Liver (tissue), 9 donors: Measurements from ENCODE around the gene PAPSS1. TPM values are rescaled to one million over a fixed set of nuclear protein-coding genes. Genes with fewer than 3 reads are reported as not detected.
A peak's percentile ranks its signal among the peaks of the same experiment; 100 is the strongest.

ENCODE experiments used
- DNase-seq: peaks from one replicate; pipeline ENCODE4 v3.0.0-alpha.2; 2017; ENCODE audit warnings: low spot score
- H3K27ac ChIP-seq, 2 donors: one replicate each; pipeline ENCODE4 v1.7.0; 2013; ENCODE audit warnings: inconsistent platforms in 2 of 2, low read length in 2 of 2, control low read depth in 1 of 2, low read depth in 1 of 2, mild to moderate bottlenecking in 1 of 2
- H3K27me3 ChIP-seq, 4 donors: one replicate each; pipeline versions ENCODE4 v1.6.1 to v1.7.0; 2013; ENCODE audit warnings: low read length in 3 of 4, inconsistent platforms in 1 of 4, mild to moderate bottlenecking in 1 of 4, moderate library complexity in 1 of 4; ENCODE audit not compliant: control insufficient read depth in 4 of 4, insufficient read depth in 4 of 4
- H3K36me3 ChIP-seq, 4 donors: one replicate each; pipeline versions ENCODE4 v1.6.1 to v1.7.0; 2013; ENCODE audit warnings: low read length in 3 of 4, mild to moderate bottlenecking in 3 of 4, low read depth in 1 of 4, moderate library complexity in 1 of 4; ENCODE audit not compliant: control insufficient read depth in 4 of 4, insufficient read depth in 3 of 4
- H3K4me1 ChIP-seq, 4 donors: one replicate each; pipeline versions ENCODE4 v1.6.1 to v1.7.0; 2013; ENCODE audit warnings: low read length in 3 of 4, mild to moderate bottlenecking in 3 of 4, moderate library complexity in 1 of 4; ENCODE audit not compliant: control insufficient read depth in 4 of 4, insufficient read depth in 4 of 4
- H3K4me3 ChIP-seq, 3 donors: one replicate each; pipeline versions ENCODE4 v1.6.1 to v1.7.0; 2013; ENCODE audit warnings: low read length in 3 of 3, control low read depth in 1 of 3, low read depth in 1 of 3, mild to moderate bottlenecking in 1 of 3
- H3K9ac ChIP-seq, 2 donors: one replicate each; pipeline ENCODE4 v1.7.0; 2013; ENCODE audit warnings: low read length in 2 of 2, mild to moderate bottlenecking in 2 of 2, moderate library complexity in 2 of 2, control low read depth in 1 of 2, low read depth in 1 of 2
- H3K9me3 ChIP-seq, 4 donors: one replicate each; pipeline versions ENCODE4 v1.6.1 to v1.7.0; 2013; ENCODE audit warnings: low read length in 3 of 4; ENCODE audit not compliant: control insufficient read depth in 4 of 4
- EGR1 ChIP-seq, 2 donors: IDR thresholded peaks; 2 replicates each; pipeline ENCODE4 v1.6.1; 2016 to 2018; ENCODE audit warnings: antibody characterized with exemption in 2 of 2, low read depth in 2 of 2
- FOXA1 ChIP-seq: IDR thresholded peaks from 2 replicates; pipeline ENCODE4 v1.6.1; 2016; ENCODE audit warnings: antibody characterized with exemption
- FOXA2 ChIP-seq: IDR thresholded peaks from 2 replicates; pipeline ENCODE4 v1.6.1; 2016; ENCODE audit warnings: antibody characterized with exemption
- GABPA ChIP-seq, 2 donors: IDR thresholded peaks in 1 of 2; conservative IDR thresholded peaks in 1 of 2; 2 replicates each; pipeline ENCODE4 v1.6.1; 2016; ENCODE audit warnings: antibody characterized with exemption in 2 of 2, mild to moderate bottlenecking in 1 of 2, moderate library complexity in 1 of 2
- HNF4A ChIP-seq, 2 donors: conservative IDR thresholded peaks; 2 replicates each; pipeline ENCODE4 v1.6.1; 2016; ENCODE audit warnings: antibody characterized with exemption in 2 of 2, mild to moderate bottlenecking in 2 of 2
- HNF4G ChIP-seq: IDR thresholded peaks from 2 replicates; pipeline ENCODE4 v1.6.1; 2016; ENCODE audit warnings: antibody characterized with exemption
- JUND ChIP-seq, 2 donors: IDR thresholded peaks; 2 replicates each; pipeline ENCODE4 v1.6.1; 2016; ENCODE audit warnings: antibody characterized with exemption in 2 of 2
- NR2F2 ChIP-seq: IDR thresholded peaks from 2 replicates; pipeline ENCODE4 v1.6.1; 2016; ENCODE audit warnings: antibody characterized with exemption
- RAD21 ChIP-seq, 2 donors: IDR thresholded peaks; 2 replicates each; pipeline ENCODE4 v1.6.1; 2016; ENCODE audit warnings: antibody characterized with exemption in 2 of 2, mild to moderate bottlenecking in 2 of 2
- RXRA ChIP-seq, 2 donors: IDR thresholded peaks; 2 replicates each; pipeline ENCODE4 v1.6.1; 2017 to 2018; ENCODE audit warnings: antibody characterized with exemption in 2 of 2, mild to moderate bottlenecking in 1 of 2
- SP1 ChIP-seq: IDR thresholded peaks from 2 replicates; pipeline ENCODE4 v1.6.1; 2018; ENCODE audit warnings: antibody characterized with exemption, mild to moderate bottlenecking
- TAF1 ChIP-seq: conservative IDR thresholded peaks from 2 replicates; pipeline ENCODE4 v1.6.1; 2016; ENCODE audit warnings: antibody characterized with exemption, mild to moderate bottlenecking
- YY1 ChIP-seq: IDR thresholded peaks from 2 replicates; pipeline ENCODE4 v1.6.1; 2016; ENCODE audit warnings: antibody characterized with exemption, mild to moderate bottlenecking
- WGBS: extraction: QIAGEN DNeasy Blood & Tissue Kit; methylation state at CpG from one replicate; pipeline ENCODE4 v1.1.7; 2013; 5-methylcytosine and 5-hydroxymethylcytosine counted together
- polyA plus RNA-seq, 2 donors: library from polyadenylated mRNA; stranded (reverse) in 1 of 2; unstranded in 1 of 2; fragments of 200-250 nt in 1 of 2; fragments of >200 nt in 1 of 2; fragmentation: Nextera tagmentation in 1 of 2; extraction: Ambion mirVana in 1 of 2; gene quantifications; one replicate each; pipeline versions ENCODE4 v1.2.1 to v1.2.3, GENCODE V29; 2013 to 2015
- total RNA-seq, 2 donors: library from RNA; depleted of rRNA; stranded (reverse); fragments of >200 nt; gene quantifications; one replicate each; pipeline ENCODE4 v1.2.3, GENCODE V29; 2014
- TF ChIP-seq, protein P1 (sequence below): IDR thresholded peaks from 2 replicates; pipeline ENCODE4 v1.6.1; 2016; ENCODE audit warnings: antibody characterized with exemption
- TF ChIP-seq, protein P2 (sequence below): IDR thresholded peaks from 2 replicates; pipeline ENCODE4 v1.6.1; 2016; ENCODE audit warnings: antibody characterized with exemption, mild to moderate bottlenecking
- TF ChIP-seq, protein P3 (sequence below): fragments of 150-350 bp; IDR thresholded peaks from 2 replicates; pipeline ENCODE4 v1.5.1; 2017; ENCODE audit warnings: improper control_type of control experiment, low read depth, low read length; ENCODE audit not compliant: missing input control
- TF ChIP-seq, protein P4 (sequence below): IDR thresholded peaks from 2 replicates; pipeline ENCODE4 v1.6.1; 2016; ENCODE audit warnings: antibody characterized with exemption
- TF ChIP-seq, protein P5 (sequence below): IDR thresholded peaks from 2 replicates; pipeline ENCODE4 v1.6.1; 2016; ENCODE audit warnings: antibody characterized with exemption
- donor health status: healthy.
- donor health status: healthy.
- donor health status: healthy.
- donor health status: healthy.
- donor health status: healthy.

The PAPSS1 gene
- 10 to 100 TPM in 1 of 2 donors, 1 to 10 TPM in 1; 5.9 to 17.8 TPM for total RNA-seq
- 1 to 10 TPM; 5.7 to 6.0 TPM for polyA plus RNA-seq

DNA sequence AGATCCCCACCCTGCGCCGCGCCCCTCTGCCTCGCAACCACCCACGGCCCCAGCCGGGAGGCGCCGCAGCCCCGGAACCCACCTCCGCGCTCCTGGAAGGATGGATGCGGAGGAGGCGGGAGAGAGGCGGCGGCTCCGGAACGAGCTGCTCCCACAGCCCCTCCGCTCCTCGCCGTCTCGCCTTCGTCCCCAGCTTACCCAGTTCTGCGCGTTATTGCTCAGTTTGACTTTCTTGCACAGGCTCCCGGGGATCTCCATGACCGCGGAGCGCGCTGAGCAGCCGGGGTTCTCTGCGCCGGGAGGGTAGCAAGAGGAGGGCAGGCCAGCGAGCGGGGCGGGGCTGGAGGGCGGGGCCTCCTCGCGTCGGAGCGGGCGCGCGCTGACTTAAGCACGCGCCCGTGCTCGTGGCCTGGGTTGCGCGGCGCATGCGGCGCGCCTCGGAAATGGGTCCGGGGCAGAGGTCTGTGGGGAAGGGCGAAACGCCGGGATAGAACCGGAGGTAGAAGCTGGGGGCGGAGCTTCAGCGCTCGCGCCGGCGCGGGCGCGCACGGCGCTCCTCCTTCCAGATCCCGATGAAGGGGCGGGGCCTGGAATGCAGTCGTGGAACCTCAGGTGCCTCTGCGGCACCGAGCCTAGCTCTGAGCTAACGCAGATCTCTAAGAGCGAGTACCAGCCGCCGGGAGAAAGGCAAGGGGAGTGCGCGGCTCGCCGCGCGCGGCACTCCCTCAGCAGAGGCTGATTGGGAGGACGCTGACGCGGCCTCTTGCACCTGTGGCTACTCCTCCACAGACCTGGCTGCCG, at the start of gene PAPSS1:
Gene PAPSS1 (minus strand): TSS at position 313 of the 801 bp plus-strand sequence. CDS start 55 bp downstream, at position 258.
- peak; percentile 89 for DNase-seq
- no peaks in the 10 kb centered on the region for H3K27me3 ChIP-seq
- H3K9me3 ChIP-seq: no peaks in the 10 kb centered on the region
- H3K36me3 ChIP-seq: no peaks in the 10 kb centered on the region
- peak within 1 kb of the TSS; percentile 78 to 98 (median 87) for H3K4me3 ChIP-seq
- TF ChIP-seq EGR1 (IDR thresholded peaks at IDR 0.05; ENCODE audit: low read depth in 2 of 2) (peak in 1 of 2 donors; percentile 31), GABPA (IDR thresholded peaks at IDR 0.05 in 1 of 2, conservative IDR thresholded peaks at IDR 0.05 in 1 of 2) (peak; percentile 57 to 86), HNF4A (conservative IDR thresholded peaks at IDR 0.05) (peak; percentile 54 to 60), RAD21 (IDR thresholded peaks at IDR 0.05) (no peak), HNF4G (no peak), YY1 (peak; percentile 66), NR2F2 (no peak), RXRA (IDR thresholded peaks at IDR 0.05) (peak in 1 of 2 donors; percentile 18), FOXA2 (no peak), JUND (IDR thresholded peaks at IDR 0.05) (no peak), FOXA1 (no peak), SP1 (peak; percentile 81), TAF1 (peak; percentile 87)
- TF ChIP-seq, protein P1, sequence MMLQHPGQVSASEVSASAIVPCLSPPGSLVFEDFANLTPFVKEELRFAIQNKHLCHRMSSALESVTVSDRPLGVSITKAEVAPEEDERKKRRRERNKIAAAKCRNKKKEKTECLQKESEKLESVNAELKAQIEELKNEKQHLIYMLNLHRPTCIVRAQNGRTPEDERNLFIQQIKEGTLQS: no peak
- TF ChIP-seq, protein P2, sequence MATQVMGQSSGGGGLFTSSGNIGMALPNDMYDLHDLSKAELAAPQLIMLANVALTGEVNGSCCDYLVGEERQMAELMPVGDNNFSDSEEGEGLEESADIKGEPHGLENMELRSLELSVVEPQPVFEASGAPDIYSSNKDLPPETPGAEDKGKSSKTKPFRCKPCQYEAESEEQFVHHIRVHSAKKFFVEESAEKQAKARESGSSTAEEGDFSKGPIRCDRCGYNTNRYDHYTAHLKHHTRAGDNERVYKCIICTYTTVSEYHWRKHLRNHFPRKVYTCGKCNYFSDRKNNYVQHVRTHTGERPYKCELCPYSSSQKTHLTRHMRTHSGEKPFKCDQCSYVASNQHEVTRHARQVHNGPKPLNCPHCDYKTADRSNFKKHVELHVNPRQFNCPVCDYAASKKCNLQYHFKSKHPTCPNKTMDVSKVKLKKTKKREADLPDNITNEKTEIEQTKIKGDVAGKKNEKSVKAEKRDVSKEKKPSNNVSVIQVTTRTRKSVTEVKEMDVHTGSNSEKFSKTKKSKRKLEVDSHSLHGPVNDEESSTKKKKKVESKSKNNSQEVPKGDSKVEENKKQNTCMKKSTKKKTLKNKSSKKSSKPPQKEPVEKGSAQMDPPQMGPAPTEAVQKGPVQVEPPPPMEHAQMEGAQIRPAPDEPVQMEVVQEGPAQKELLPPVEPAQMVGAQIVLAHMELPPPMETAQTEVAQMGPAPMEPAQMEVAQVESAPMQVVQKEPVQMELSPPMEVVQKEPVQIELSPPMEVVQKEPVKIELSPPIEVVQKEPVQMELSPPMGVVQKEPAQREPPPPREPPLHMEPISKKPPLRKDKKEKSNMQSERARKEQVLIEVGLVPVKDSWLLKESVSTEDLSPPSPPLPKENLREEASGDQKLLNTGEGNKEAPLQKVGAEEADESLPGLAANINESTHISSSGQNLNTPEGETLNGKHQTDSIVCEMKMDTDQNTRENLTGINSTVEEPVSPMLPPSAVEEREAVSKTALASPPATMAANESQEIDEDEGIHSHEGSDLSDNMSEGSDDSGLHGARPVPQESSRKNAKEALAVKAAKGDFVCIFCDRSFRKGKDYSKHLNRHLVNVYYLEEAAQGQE: peak; percentile 92
- TF ChIP-seq, protein P3, sequence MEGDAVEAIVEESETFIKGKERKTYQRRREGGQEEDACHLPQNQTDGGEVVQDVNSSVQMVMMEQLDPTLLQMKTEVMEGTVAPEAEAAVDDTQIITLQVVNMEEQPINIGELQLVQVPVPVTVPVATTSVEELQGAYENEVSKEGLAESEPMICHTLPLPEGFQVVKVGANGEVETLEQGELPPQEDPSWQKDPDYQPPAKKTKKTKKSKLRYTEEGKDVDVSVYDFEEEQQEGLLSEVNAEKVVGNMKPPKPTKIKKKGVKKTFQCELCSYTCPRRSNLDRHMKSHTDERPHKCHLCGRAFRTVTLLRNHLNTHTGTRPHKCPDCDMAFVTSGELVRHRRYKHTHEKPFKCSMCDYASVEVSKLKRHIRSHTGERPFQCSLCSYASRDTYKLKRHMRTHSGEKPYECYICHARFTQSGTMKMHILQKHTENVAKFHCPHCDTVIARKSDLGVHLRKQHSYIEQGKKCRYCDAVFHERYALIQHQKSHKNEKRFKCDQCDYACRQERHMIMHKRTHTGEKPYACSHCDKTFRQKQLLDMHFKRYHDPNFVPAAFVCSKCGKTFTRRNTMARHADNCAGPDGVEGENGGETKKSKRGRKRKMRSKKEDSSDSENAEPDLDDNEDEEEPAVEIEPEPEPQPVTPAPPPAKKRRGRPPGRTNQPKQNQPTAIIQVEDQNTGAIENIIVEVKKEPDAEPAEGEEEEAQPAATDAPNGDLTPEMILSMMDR: no peak
- TF ChIP-seq, protein P4, sequence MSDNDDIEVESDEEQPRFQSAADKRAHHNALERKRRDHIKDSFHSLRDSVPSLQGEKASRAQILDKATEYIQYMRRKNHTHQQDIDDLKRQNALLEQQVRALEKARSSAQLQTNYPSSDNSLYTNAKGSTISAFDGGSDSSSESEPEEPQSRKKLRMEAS: peak; percentile 26
- TF ChIP-seq, protein P5, sequence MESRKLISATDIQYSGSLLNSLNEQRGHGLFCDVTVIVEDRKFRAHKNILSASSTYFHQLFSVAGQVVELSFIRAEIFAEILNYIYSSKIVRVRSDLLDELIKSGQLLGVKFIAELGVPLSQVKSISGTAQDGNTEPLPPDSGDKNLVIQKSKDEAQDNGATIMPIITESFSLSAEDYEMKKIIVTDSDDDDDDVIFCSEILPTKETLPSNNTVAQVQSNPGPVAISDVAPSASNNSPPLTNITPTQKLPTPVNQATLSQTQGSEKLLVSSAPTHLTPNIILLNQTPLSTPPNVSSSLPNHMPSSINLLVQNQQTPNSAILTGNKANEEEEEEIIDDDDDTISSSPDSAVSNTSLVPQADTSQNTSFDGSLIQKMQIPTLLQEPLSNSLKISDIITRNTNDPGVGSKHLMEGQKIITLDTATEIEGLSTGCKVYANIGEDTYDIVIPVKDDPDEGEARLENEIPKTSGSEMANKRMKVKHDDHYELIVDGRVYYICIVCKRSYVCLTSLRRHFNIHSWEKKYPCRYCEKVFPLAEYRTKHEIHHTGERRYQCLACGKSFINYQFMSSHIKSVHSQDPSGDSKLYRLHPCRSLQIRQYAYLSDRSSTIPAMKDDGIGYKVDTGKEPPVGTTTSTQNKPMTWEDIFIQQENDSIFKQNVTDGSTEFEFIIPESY: peak; percentile 27
- H3K27ac ChIP-seq: peak within 1 kb of the TSS; percentile 87 to 93
- H3K9ac ChIP-seq: peak within 1 kb of the TSS; percentile 66 to 81
- under 1% methylated on average over 90 of the region's 90 CpGs for WGBS
- peaks cover 0 to 11% (median 2%) of the 10 kb centered on the region in 4 donors for H3K4me1 ChIP-seq
